Liver (tissue), 3 donors: ENCODE data around the gene ICOSLG.

Source experiments
- EGR1 ChIP-seq, 2 donors: IDR thresholded peaks; 2 replicates each; pipeline ENCODE4 v1.6.1; 2016 to 2018; ENCODE audit warnings: antibody characterized with exemption in 2 of 2, low read depth in 2 of 2
- GABPA ChIP-seq, 2 donors: IDR thresholded peaks in 1 of 2; conservative IDR thresholded peaks in 1 of 2; 2 replicates each; pipeline ENCODE4 v1.6.1; 2016; ENCODE audit warnings: antibody characterized with exemption in 2 of 2, mild to moderate bottlenecking in 1 of 2, moderate library complexity in 1 of 2
- JUND ChIP-seq, 2 donors: IDR thresholded peaks; 2 replicates each; pipeline ENCODE4 v1.6.1; 2016; ENCODE audit warnings: antibody characterized with exemption in 2 of 2
- RAD21 ChIP-seq, 2 donors: IDR thresholded peaks; 2 replicates each; pipeline ENCODE4 v1.6.1; 2016; ENCODE audit warnings: antibody characterized with exemption in 2 of 2, mild to moderate bottlenecking in 2 of 2
- TF ChIP-seq, protein P1 (sequence below): fragments of 150-350 bp; IDR thresholded peaks from 2 replicates; pipeline ENCODE4 v1.5.1; 2017; ENCODE audit warnings: improper control_type of control experiment, low read depth, low read length; ENCODE audit not compliant: missing input control
- TF ChIP-seq, protein P2 (sequence below): IDR thresholded peaks from 2 replicates; pipeline ENCODE4 v1.6.1; 2016; ENCODE audit warnings: antibody characterized with exemption
- TF ChIP-seq, protein P3 (sequence below): IDR thresholded peaks from 2 replicates; pipeline ENCODE4 v1.6.1; 2016; ENCODE audit warnings: antibody characterized with exemption, mild to moderate bottlenecking
- TF ChIP-seq, protein P4 (sequence below): IDR thresholded peaks from 2 replicates; pipeline ENCODE4 v1.6.1; 2016; ENCODE audit warnings: antibody characterized with exemption
- TF ChIP-seq, protein P5 (sequence below): IDR thresholded peaks from 2 replicates; pipeline ENCODE4 v1.6.1; 2016; ENCODE audit warnings: antibody characterized with exemption
- donor health status: healthy.
- donor health status: healthy.

DNA sequence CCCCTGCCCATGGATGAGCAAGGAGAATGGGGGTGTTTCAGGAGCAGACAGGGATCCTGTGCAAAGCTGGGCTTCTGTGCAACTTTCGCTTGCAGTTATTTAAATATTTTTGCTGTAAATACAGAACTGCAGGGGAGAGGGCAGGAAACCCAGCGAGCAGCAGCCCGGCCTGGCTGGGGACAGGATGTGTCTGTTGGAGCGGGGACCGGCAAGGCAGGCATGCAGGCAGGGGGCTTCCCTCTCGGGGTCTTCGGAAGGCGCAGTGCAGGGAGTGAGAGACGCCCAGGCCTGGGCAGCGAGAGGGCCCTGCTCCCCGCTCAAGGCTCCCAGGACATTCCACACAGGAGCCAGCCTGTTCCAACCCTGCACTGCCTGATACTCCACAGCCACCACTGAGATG, 43.2 kb upstream of the ICOSLG start:
- TF ChIP-seq, protein P1, sequence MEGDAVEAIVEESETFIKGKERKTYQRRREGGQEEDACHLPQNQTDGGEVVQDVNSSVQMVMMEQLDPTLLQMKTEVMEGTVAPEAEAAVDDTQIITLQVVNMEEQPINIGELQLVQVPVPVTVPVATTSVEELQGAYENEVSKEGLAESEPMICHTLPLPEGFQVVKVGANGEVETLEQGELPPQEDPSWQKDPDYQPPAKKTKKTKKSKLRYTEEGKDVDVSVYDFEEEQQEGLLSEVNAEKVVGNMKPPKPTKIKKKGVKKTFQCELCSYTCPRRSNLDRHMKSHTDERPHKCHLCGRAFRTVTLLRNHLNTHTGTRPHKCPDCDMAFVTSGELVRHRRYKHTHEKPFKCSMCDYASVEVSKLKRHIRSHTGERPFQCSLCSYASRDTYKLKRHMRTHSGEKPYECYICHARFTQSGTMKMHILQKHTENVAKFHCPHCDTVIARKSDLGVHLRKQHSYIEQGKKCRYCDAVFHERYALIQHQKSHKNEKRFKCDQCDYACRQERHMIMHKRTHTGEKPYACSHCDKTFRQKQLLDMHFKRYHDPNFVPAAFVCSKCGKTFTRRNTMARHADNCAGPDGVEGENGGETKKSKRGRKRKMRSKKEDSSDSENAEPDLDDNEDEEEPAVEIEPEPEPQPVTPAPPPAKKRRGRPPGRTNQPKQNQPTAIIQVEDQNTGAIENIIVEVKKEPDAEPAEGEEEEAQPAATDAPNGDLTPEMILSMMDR = no peak
- TF ChIP-seq, protein P2, sequence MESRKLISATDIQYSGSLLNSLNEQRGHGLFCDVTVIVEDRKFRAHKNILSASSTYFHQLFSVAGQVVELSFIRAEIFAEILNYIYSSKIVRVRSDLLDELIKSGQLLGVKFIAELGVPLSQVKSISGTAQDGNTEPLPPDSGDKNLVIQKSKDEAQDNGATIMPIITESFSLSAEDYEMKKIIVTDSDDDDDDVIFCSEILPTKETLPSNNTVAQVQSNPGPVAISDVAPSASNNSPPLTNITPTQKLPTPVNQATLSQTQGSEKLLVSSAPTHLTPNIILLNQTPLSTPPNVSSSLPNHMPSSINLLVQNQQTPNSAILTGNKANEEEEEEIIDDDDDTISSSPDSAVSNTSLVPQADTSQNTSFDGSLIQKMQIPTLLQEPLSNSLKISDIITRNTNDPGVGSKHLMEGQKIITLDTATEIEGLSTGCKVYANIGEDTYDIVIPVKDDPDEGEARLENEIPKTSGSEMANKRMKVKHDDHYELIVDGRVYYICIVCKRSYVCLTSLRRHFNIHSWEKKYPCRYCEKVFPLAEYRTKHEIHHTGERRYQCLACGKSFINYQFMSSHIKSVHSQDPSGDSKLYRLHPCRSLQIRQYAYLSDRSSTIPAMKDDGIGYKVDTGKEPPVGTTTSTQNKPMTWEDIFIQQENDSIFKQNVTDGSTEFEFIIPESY = no peak
- TF ChIP-seq RAD21 (IDR thresholded peaks at IDR 0.05) = no peak
- TF ChIP-seq GABPA (IDR thresholded peaks at IDR 0.05 in 1 of 2, conservative IDR thresholded peaks at IDR 0.05 in 1 of 2) = no peak
- TF ChIP-seq, protein P3, sequence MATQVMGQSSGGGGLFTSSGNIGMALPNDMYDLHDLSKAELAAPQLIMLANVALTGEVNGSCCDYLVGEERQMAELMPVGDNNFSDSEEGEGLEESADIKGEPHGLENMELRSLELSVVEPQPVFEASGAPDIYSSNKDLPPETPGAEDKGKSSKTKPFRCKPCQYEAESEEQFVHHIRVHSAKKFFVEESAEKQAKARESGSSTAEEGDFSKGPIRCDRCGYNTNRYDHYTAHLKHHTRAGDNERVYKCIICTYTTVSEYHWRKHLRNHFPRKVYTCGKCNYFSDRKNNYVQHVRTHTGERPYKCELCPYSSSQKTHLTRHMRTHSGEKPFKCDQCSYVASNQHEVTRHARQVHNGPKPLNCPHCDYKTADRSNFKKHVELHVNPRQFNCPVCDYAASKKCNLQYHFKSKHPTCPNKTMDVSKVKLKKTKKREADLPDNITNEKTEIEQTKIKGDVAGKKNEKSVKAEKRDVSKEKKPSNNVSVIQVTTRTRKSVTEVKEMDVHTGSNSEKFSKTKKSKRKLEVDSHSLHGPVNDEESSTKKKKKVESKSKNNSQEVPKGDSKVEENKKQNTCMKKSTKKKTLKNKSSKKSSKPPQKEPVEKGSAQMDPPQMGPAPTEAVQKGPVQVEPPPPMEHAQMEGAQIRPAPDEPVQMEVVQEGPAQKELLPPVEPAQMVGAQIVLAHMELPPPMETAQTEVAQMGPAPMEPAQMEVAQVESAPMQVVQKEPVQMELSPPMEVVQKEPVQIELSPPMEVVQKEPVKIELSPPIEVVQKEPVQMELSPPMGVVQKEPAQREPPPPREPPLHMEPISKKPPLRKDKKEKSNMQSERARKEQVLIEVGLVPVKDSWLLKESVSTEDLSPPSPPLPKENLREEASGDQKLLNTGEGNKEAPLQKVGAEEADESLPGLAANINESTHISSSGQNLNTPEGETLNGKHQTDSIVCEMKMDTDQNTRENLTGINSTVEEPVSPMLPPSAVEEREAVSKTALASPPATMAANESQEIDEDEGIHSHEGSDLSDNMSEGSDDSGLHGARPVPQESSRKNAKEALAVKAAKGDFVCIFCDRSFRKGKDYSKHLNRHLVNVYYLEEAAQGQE = no peak
- TF ChIP-seq, protein P4, sequence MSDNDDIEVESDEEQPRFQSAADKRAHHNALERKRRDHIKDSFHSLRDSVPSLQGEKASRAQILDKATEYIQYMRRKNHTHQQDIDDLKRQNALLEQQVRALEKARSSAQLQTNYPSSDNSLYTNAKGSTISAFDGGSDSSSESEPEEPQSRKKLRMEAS = no peak
- no peak for TF ChIP-seq EGR1 (IDR thresholded peaks at IDR 0.05; ENCODE audit: low read depth in 2 of 2)
- TF ChIP-seq, protein P5, sequence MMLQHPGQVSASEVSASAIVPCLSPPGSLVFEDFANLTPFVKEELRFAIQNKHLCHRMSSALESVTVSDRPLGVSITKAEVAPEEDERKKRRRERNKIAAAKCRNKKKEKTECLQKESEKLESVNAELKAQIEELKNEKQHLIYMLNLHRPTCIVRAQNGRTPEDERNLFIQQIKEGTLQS = no peak
- no peak for TF ChIP-seq JUND (IDR thresholded peaks at IDR 0.05)
